PC-3 (cell line): ENCODE measurements around the gene GP9.

Source experiments
- CTCF ChIP-seq: fragments of 300-600 bp; sonication (generic); conservative IDR thresholded peaks from 2 replicates; pipeline ENCODE4 v1.5.1; 2017; ENCODE audit warnings: antibody characterized with exemption, low read depth, mild to moderate bottlenecking, low read length
- EZH2 ChIP-seq: fragments of 300-600 bp; sonication (generic); IDR thresholded peaks from one replicate; pipeline ENCODE4 v1.6.1; 2017; ENCODE audit warnings: antibody characterized with exemption, mild to moderate bottlenecking, low read length; ENCODE audit not compliant: unreplicated experiment

DNA sequence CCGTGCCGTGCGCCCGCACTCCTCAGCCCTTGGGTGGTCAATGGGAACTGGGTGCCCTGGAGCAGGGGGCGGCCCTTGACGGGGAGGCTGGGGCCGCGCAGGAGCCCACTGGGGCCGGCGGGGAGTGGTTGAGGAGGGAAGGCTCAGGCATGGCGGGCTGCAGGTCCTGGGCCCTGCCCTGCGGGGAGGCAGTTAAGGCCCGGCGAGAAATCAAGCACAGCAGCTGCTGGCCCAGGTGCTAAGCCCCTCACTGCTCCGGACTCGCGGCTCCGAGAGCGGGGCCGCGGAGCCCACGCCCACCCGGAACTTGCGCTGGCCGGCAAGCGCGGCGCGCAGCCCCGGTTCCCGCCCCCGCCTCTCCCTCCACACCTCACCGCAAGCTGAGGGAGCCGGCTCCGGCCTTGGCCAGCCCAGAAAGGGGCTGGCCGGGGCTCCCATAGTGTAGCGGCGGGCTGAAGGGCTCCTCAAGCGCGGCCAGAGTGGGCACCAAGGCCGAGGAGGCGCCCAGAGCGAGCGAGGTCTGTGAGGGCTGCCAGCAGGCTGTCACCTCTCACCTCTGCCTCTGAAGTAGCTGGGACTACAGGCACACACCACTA, 7.8 kb downstream of the GP9 start:
- TF ChIP-seq CTCF = no peak
- no peak for TF ChIP-seq EZH2
